H1 (cell line): ENCODE measurements around the gene RGS7BP. TPM values are rescaled to one million over a fixed set of nuclear protein-coding genes. Genes with fewer than 3 reads are reported as not detected.

ENCODE experiments used
- CEBPB ChIP-seq: IDR thresholded peaks from 2 replicates; pipeline ENCODE4 v1.6.1; 2012; ENCODE audit warnings: low read depth, low read length
- CHD2 ChIP-seq: IDR thresholded peaks from 2 replicates; pipeline ENCODE4 v1.6.1; 2012; ENCODE audit warnings: low read length, improper control_type of control experiment
- CTBP2 ChIP-seq: IDR thresholded peaks from 2 replicates; pipeline ENCODE4 v1.7.0; 2011; ENCODE audit warnings: borderline replicate concordance, mild to moderate bottlenecking, moderate library complexity, mixed read lengths, low read length; ENCODE audit not compliant: insufficient read depth, insufficient read length
- SIX5 ChIP-seq: IDR thresholded peaks from 2 replicates; pipeline ENCODE4 v1.6.1; 2011; ENCODE audit warnings: mild to moderate bottlenecking, low read depth, low read length
- polyA plus RNA-seq, 7 experiments: library from polyadenylated mRNA; depleted of rRNA in 3 of 7; stranded (reverse) in 5 of 7; unstranded in 2 of 7; fragments of >200 nt in 5 of 7; fragments of 200-250 nt in 2 of 7; gene quantifications; 1 replicate in 5 of 7; 2 replicates in 1 of 7; 4 replicates in 1 of 7; pipeline versions ENCODE4 v1.2.1 to v1.2.3, GENCODE V29; 2011 to 2013; ENCODE audit warnings: missing spikeins in 2 of 7, mixed read lengths in 2 of 7
- total RNA-seq: library from RNA; stranded (reverse); fragmentation: NEBNext Ultra II Directional; extraction: Animal tissue kit (Norgen Biotek cat#: 25700); gene quantifications from 2 replicates; pipeline ENCODE4 v1.2.1, GENCODE V29; 2021
- TF ChIP-seq, protein P1 (sequence below), 3 experiments: IDR thresholded peaks; 1 replicate in 2 of 3; 2 replicates in 1 of 3; pipeline versions ENCODE4 v1.5.1 to v1.6.1; 2011; ENCODE audit warnings: low read length in 3 of 3, mild to moderate bottlenecking in 3 of 3, inconsistent platforms in 2 of 3, low read depth in 1 of 3, moderate library complexity in 1 of 3; ENCODE audit not compliant: insufficient read depth in 1 of 3; ENCODE audit errors: control extremely low read depth in 1 of 3
- TF ChIP-seq, protein P2 (sequence below): IDR thresholded peaks from 2 replicates; pipeline ENCODE4 v1.6.1; 2012; ENCODE audit warnings: low read length, inconsistent platforms

Gene RGS7BP
- total and polyA plus RNA-seq, 2 of the 8 experiments (the other 6 are each of a cell fraction or from before 2014, with no cell fraction given) = 0.65 to 2.3 TPM

DNA sequence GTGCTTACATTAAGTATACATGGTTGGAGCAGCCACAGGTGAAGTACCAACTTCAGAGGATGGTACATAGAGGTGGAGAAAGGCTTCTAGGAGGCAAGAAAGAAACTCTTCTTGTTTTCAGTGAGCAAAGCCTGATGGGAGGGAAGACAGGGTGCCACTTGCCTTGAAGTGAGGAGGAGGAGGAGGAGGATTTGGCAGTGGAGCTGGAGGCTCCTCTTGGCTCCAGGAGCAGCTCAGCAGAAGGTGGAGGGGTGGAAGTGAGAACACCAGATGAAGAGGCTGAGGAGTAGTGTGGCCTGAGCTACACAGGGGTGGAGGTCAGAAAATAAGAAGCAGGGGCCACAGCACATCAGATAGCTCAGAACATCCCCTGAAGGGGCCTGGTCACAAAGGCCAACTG lies 93.4 kb downstream of the RGS7BP start (continued):
- TF ChIP-seq, protein P1, sequence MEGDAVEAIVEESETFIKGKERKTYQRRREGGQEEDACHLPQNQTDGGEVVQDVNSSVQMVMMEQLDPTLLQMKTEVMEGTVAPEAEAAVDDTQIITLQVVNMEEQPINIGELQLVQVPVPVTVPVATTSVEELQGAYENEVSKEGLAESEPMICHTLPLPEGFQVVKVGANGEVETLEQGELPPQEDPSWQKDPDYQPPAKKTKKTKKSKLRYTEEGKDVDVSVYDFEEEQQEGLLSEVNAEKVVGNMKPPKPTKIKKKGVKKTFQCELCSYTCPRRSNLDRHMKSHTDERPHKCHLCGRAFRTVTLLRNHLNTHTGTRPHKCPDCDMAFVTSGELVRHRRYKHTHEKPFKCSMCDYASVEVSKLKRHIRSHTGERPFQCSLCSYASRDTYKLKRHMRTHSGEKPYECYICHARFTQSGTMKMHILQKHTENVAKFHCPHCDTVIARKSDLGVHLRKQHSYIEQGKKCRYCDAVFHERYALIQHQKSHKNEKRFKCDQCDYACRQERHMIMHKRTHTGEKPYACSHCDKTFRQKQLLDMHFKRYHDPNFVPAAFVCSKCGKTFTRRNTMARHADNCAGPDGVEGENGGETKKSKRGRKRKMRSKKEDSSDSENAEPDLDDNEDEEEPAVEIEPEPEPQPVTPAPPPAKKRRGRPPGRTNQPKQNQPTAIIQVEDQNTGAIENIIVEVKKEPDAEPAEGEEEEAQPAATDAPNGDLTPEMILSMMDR (IDR thresholded peaks at IDR 0.05; ENCODE audit: control extremely low read depth in 1 of 3, insufficient read depth in 1 of 3, low read depth in 1 of 3, low read length in 3 of 3) = no peak
- TF ChIP-seq CEBPB (no peak), SIX5 (no peak), CHD2 (no peak), CTBP2 (no peak)
- TF ChIP-seq, protein P2, sequence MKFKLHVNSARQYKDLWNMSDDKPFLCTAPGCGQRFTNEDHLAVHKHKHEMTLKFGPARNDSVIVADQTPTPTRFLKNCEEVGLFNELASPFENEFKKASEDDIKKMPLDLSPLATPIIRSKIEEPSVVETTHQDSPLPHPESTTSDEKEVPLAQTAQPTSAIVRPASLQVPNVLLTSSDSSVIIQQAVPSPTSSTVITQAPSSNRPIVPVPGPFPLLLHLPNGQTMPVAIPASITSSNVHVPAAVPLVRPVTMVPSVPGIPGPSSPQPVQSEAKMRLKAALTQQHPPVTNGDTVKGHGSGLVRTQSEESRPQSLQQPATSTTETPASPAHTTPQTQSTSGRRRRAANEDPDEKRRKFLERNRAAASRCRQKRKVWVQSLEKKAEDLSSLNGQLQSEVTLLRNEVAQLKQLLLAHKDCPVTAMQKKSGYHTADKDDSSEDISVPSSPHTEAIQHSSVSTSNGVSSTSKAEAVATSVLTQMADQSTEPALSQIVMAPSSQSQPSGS = no peak
